Keratinocyte (primary cell): ENCODE results near the gene NCOA7. TPM values are rescaled to one million over a fixed set of nuclear protein-coding genes. Genes with fewer than 3 reads are reported as not detected.

Experiments used
- DNase-seq: peaks from one replicate; pipeline ENCODE4 v3.0.0-alpha.2; 2011; ENCODE audit warnings: low read depth, missing footprints, low spot score
- FAIRE-seq: peaks from 2 replicates; lab custom pipeline; 2011; peaks lifted over from hg19 to GRCh38; lab: Jason Lieb, UNC
- H2AFZ ChIP-seq: 2 replicates; pipeline ENCODE4 v1.6.0; 2012; ENCODE audit warnings: low read length, control low read depth, inconsistent platforms; ENCODE audit not compliant: control insufficient read depth
- H3K27ac ChIP-seq: 2 replicates; pipeline ENCODE4 v1.5.1; 2011; ENCODE audit warnings: low read length; ENCODE audit not compliant: control insufficient read depth, insufficient read depth
- H3K27me3 ChIP-seq: 3 replicates; pipeline ENCODE4 v1.6.0; 2011; ENCODE audit warnings: low read length; ENCODE audit not compliant: control insufficient read depth, insufficient read depth; ENCODE audit errors: extremely low read depth
- H3K36me3 ChIP-seq, 2 experiments: 2 replicates in 1 of 2; 3 replicates in 1 of 2; pipeline ENCODE4 v1.5.1; 2011; ENCODE audit warnings: low read length in 2 of 2, mild to moderate bottlenecking in 1 of 2; ENCODE audit not compliant: control insufficient read depth in 2 of 2, insufficient read depth in 2 of 2; ENCODE audit errors: extremely low read depth in 1 of 2
- H3K4me1 ChIP-seq: 3 replicates; pipeline ENCODE4 v1.5.1; 2011; ENCODE audit warnings: low read length; ENCODE audit not compliant: control insufficient read depth, insufficient read depth; ENCODE audit errors: extremely low read depth
- H3K4me2 ChIP-seq: 3 replicates; pipeline ENCODE4 v1.6.0; 2011; ENCODE audit warnings: low read depth, low read length; ENCODE audit not compliant: control insufficient read depth, insufficient read depth; ENCODE audit errors: extremely low read depth
- H3K4me3 ChIP-seq, 3 experiments: fragments of 200-600 bp in 1 of 3; sonication (generic) in 1 of 3; 2 replicates in 2 of 3; 3 replicates in 1 of 3; pipeline ENCODE4 v1.5.1; 2011 to 2016; ENCODE audit warnings: low read length in 3 of 3, mild to moderate bottlenecking in 3 of 3, control low read depth in 2 of 3, inconsistent platforms in 1 of 3, low read depth in 1 of 3, mixed read lengths in 1 of 3, mixed run types in 1 of 3, moderate library complexity in 1 of 3; ENCODE audit not compliant: control insufficient read depth in 2 of 3, insufficient read depth in 2 of 3; ENCODE audit errors: extremely low read depth in 1 of 3
- H3K79me2 ChIP-seq: 2 replicates; pipeline ENCODE4 v1.6.0; 2012; ENCODE audit warnings: low read length; ENCODE audit not compliant: control insufficient read depth, insufficient read depth
- H3K9ac ChIP-seq: 3 replicates; pipeline ENCODE4 v1.6.0; 2011; ENCODE audit warnings: low read length; ENCODE audit not compliant: control insufficient read depth, insufficient read depth; ENCODE audit errors: extremely low read depth
- H3K9me1 ChIP-seq: 3 replicates; pipeline ENCODE4 v1.6.0; 2011; ENCODE audit warnings: low read length; ENCODE audit not compliant: control insufficient read depth, insufficient read depth; ENCODE audit errors: extremely low read depth
- H3K9me3 ChIP-seq: 2 replicates; pipeline ENCODE4 v1.5.1; 2012; ENCODE audit warnings: low read depth, low read length; ENCODE audit not compliant: control insufficient read depth
- H4K20me1 ChIP-seq: 3 replicates; pipeline ENCODE4 v1.6.0; 2011; ENCODE audit warnings: low read length; ENCODE audit not compliant: control insufficient read depth, insufficient read depth; ENCODE audit errors: extremely low read depth
- CTCF ChIP-seq, 3 experiments: IDR thresholded peaks in 1 of 3; conservative IDR thresholded peaks in 1 of 3; optimal IDR thresholded peaks in 1 of 3; 2 replicates in 2 of 3; 3 replicates in 1 of 3; pipeline versions ENCODE3 to v1.5.1; 2011; ENCODE audit warnings: low read length in 3 of 3, mild to moderate bottlenecking in 3 of 3, moderate library complexity in 2 of 3, control low read depth in 1 of 3, inconsistent platforms in 1 of 3; ENCODE audit not compliant: insufficient read depth in 2 of 3; ENCODE audit errors: extremely low read depth in 1 of 3
- EZH2 ChIP-seq: IDR thresholded peaks from one replicate; pipeline ENCODE4 v1.6.1; 2012; ENCODE audit warnings: inconsistent platforms, mild to moderate bottlenecking, low read length, moderate library complexity
- dilution Hi-C: fragments of 300-500 bp; cut with MboI; formaldehyde crosslinking; loops from one replicate; pipeline ENCODE4 v1.7.0; 2020; ENCODE audit warnings: low sequenced_read_pairs; ENCODE audit not compliant: extremely low pct_ligation_motif_present
- polyA plus RNA-seq, 5 experiments: library from polyadenylated mRNA; depleted of rRNA in 3 of 5; stranded (reverse) in 3 of 5; stranded (forward) in 1 of 5; unstranded in 1 of 5; fragments of >200 nt; gene quantifications; 1 replicate in 1 of 5; 2 replicates in 3 of 5; 3 replicates in 1 of 5; pipeline versions ENCODE4 v1.2.1 to v1.2.3, GENCODE V29; 2011 to 2012; ENCODE audit warnings: missing spikeins in 2 of 5, low read depth in 1 of 5, low replicate concordance in 1 of 5

NCOA7 gene
- polyA plus RNA-seq, 1 donor (not counting 4 experiments of a cell fraction or from before 2014, with no cell fraction given), result 20.5 TPM

- Histone ChIP-seq H3K9me1 (no peaks in the 10 kb centered on the region), H3K27me3 (no peaks in the 10 kb centered on the region), H3K4me2 (peak overlapping the region; percentile 73), H3K9ac (no peak overlapping the region), H3K9me3 (no peaks in the 10 kb centered on the region), H3K27ac (peak overlapping the region; percentile 97), H3K4me1 (peaks cover 88% of the 10 kb centered on the region), H3K4me3 (peak overlapping the region in 1 of 3 experiments; percentile 21), H2AFZ (no peak overlapping the region), H4K20me1 (no peaks in the 10 kb centered on the region), H3K36me3 (no peaks in the 10 kb centered on the region), H3K79me2 (no peaks in the 10 kb centered on the region)
- no peak for FAIRE-seq
- dilution Hi-C loops, result no loop called here
- DNase-seq, result no peak
- TF ChIP-seq CTCF (optimal IDR thresholded peaks at IDR 0.05 in 1 of 3, IDR thresholded peaks at IDR 0.05 in 1 of 3, conservative IDR thresholded peaks at IDR 0.05 in 1 of 3; ENCODE audit: extremely low read depth in 1 of 3, insufficient read depth in 2 of 3, low read length in 3 of 3) (no peak), EZH2 (no peak)
Measured at GRCh38 chr6:125943528-125944433, 153.0 kb downstream of the NCOA7 start.

DNA sequence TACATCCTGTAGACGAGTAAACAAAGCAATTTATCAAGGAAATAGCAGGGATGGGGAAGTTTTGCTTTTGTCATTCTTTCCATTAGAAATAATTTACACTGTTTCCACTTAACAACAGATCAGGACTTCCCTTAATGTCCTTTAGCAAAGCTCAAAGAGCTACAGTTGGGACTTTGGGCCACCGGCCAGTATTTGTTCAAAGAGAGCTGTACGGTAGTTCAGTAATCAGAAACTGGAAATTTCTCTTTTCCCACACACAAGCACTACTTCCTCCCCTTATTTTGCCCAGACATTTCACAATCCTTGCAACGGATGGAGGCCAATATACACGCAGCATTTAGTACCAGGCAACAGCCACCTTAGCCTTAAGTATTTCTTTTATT lies 153.7 kb downstream of the NCOA7 start:
- no peak for DNase-seq
- peak overlapping the region; percentile 97 for H3K27ac ChIP-seq
- peak overlapping the region; percentile 64 for H2AFZ ChIP-seq
- no peak overlapping the region for H3K4me3 ChIP-seq
- no peaks in the 10 kb centered on the region for H3K79me2 ChIP-seq
- H3K9me3 ChIP-seq, result no peaks in the 10 kb centered on the region
- dilution Hi-C loops, result no loop called here
- H3K9me1 ChIP-seq, result no peaks in the 10 kb centered on the region
- no peaks in the 10 kb centered on the region for H3K27me3 ChIP-seq
- TF ChIP-seq CTCF (optimal IDR thresholded peaks at IDR 0.05 in 1 of 3, IDR thresholded peaks at IDR 0.05 in 1 of 3, conservative IDR thresholded peaks at IDR 0.05 in 1 of 3; ENCODE audit: extremely low read depth in 1 of 3, insufficient read depth in 2 of 3, low read length in 3 of 3) (no peak), EZH2 (no peak)
- H3K36me3 ChIP-seq, result no peaks in the 10 kb centered on the region
- FAIRE-seq, result no peak
- peaks cover 88% of the 10 kb centered on the region for H3K4me1 ChIP-seq
- H3K4me2 ChIP-seq, result peak overlapping the region; percentile 52
- H4K20me1 ChIP-seq, result no peaks in the 10 kb centered on the region
- no peak overlapping the region for H3K9ac ChIP-seq
